PC-3 (cell line): ENCODE results near the gene CDH13. TPM values are rescaled to one million over a fixed set of nuclear protein-coding genes. Genes with fewer than 3 reads are reported as not detected.

Source experiments
- ATAC-seq: fragments of 200-7000 bp; cut with Tn5 transposase; 2 replicates; pipeline ENCODE4 v1.9.1; 2020; ENCODE audit warnings: mild to moderate bottlenecking, moderate library complexity
- BruUV-seq: library from RNA; stranded (reverse); fragments of 400-500 nt; replicated peaks from 2 replicates; lab custom pipeline; 2021; lab: Mats Ljungman, UMichigan
- CTCF ChIA-PET: fragments of 300-600 bp; sonication (Branson Sonifier 250); formaldehyde crosslinking; loops from one replicate; lab custom pipeline; 2022; ENCODE audit warnings: antibody characterized with exemption; lab: Charles Lee
- POLR2A ChIA-PET: fragments of 300-600 bp; sonication (Branson Sonifier 250); formaldehyde crosslinking; loops from one replicate; lab custom pipeline; 2022; ENCODE audit warnings: antibody characterized with exemption; ENCODE audit not compliant: unreplicated experiment; lab: Charles Lee
- DNase-seq: peaks from one replicate; pipeline ENCODE4 v3.0.0-alpha.2; 2015
- H2AFZ ChIP-seq: fragments of 300-600 bp; sonication (generic); 2 replicates; pipeline ENCODE4 v1.6.0; 2016; ENCODE audit warnings: antibody characterized with exemption, low read length
- H3F3A ChIP-seq: fragments of 300-600 bp; sonication (generic); one replicate; pipeline ENCODE4 v1.6.0; 2017; ENCODE audit warnings: antibody characterized with exemption, low read length, control low read depth, mild to moderate bottlenecking; ENCODE audit not compliant: unreplicated experiment
- H3K27ac ChIP-seq: fragments of 300-600 bp; sonication (generic); 2 replicates; pipeline ENCODE4 v1.5.1; 2016; ENCODE audit warnings: mild to moderate bottlenecking, low read length
- H3K27me3 ChIP-seq: fragments of 300-600 bp; sonication (generic); 2 replicates; pipeline ENCODE4 v1.6.1; 2016; ENCODE audit warnings: low read length, mixed read lengths
- H3K36me3 ChIP-seq: fragments of 300-600 bp; sonication (generic); 2 replicates; pipeline ENCODE4 v1.6.1; 2016; ENCODE audit warnings: low read depth, mixed run types, low read length, mixed read lengths
- H3K4me1 ChIP-seq: fragments of 300-600 bp; sonication (generic); 2 replicates; pipeline ENCODE4 v1.5.1; 2016; ENCODE audit warnings: low read length; ENCODE audit not compliant: insufficient read depth
- H3K4me2 ChIP-seq: fragments of 300-600 bp; sonication (generic); 2 replicates; pipeline ENCODE4 v1.6.0; 2016; ENCODE audit warnings: low read length
- H3K4me3 ChIP-seq: fragments of 300-600 bp; sonication (generic); 2 replicates; pipeline ENCODE4 v1.5.1; 2016; ENCODE audit warnings: mild to moderate bottlenecking, low read length, mixed read lengths
- H3K79me2 ChIP-seq: fragments of 300-600 bp; sonication (generic); 2 replicates; pipeline ENCODE4 v1.6.1; 2017; ENCODE audit warnings: low read length, mixed read lengths
- H3K9ac ChIP-seq: fragments of 300-600 bp; sonication (generic); 2 replicates; pipeline ENCODE4 v1.6.0; 2016; ENCODE audit warnings: mild to moderate bottlenecking, low read length
- H3K9me2 ChIP-seq: fragments of 300-600 bp; sonication (generic); replicated peaks from 2 replicates; pipeline ENCODE4 v1.6.1; 2016; ENCODE audit warnings: mixed run types, low read length, mixed read lengths
- H3K9me3 ChIP-seq: fragments of 300-600 bp; sonication (generic); 2 replicates; pipeline ENCODE4 v1.6.1; 2016; ENCODE audit warnings: low read length, mixed read lengths
- H4K20me1 ChIP-seq: fragments of 300-600 bp; sonication (generic); 2 replicates; pipeline ENCODE4 v1.6.1; 2016; ENCODE audit warnings: low read length, mixed read lengths
- CTCF ChIP-seq: fragments of 300-600 bp; sonication (generic); conservative IDR thresholded peaks from 2 replicates; pipeline ENCODE4 v1.5.1; 2017; ENCODE audit warnings: antibody characterized with exemption, low read depth, mild to moderate bottlenecking, low read length
- EZH2 ChIP-seq: fragments of 300-600 bp; sonication (generic); IDR thresholded peaks from one replicate; pipeline ENCODE4 v1.6.1; 2017; ENCODE audit warnings: antibody characterized with exemption, mild to moderate bottlenecking, low read length; ENCODE audit not compliant: unreplicated experiment
- EZH2phosphoT487 ChIP-seq: fragments of 300-600 bp; sonication (generic); IDR thresholded peaks from 2 replicates; pipeline ENCODE4 v1.6.1; 2018; ENCODE audit warnings: mild to moderate bottlenecking, antibody characterized with exemption, low read length, borderline replicate concordance
- intact Hi-C: fragments of 100-400 bp; cut with micrococcal nuclease; formaldehyde crosslinking; loops from 2 replicates; pipeline ENCODE4 v1.9.0; 2023
- total RNA-seq: library from RNA; depleted of rRNA; stranded (reverse); fragments of >200 nt; gene quantifications from 2 replicates; pipeline ENCODE4 v1.2.3, GENCODE V29; 2014

Gene CDH13
- total RNA-seq, 1 experiment from 2014 or later = 0.36 TPM

- DNase-seq = no peak
- no peak overlapping the region for H3K4me3 ChIP-seq
- intact Hi-C loops = no loop called here
Measured at GRCh38 chr16:83730812-83731211, 1104.0 kb downstream of the CDH13 start.

GRCh38 chr16:83732536-83732935, 1105.8 kb downstream of the CDH13 start:
- Histone ChIP-seq H3K27ac (no peak overlapping the region), H3K79me2 (no peaks in the 10 kb centered on the region), H3K4me1 (no peaks in the 10 kb centered on the region), H3K9me2 (no peaks in the 10 kb centered on the region), H3K27me3 (peaks cover 14% of the 10 kb centered on the region), H2AFZ (no peak overlapping the region), H3K4me3 (no peak overlapping the region), H3K36me3 (no peaks in the 10 kb centered on the region), H4K20me1 (no peaks in the 10 kb centered on the region), H3K4me2 (no peak overlapping the region), H3K9ac (no peak overlapping the region), H3F3A (no peaks in the 10 kb centered on the region), H3K9me3 (no peaks in the 10 kb centered on the region)
- ChIA-PET POLR2A (no interaction called here), CTCF (no interaction called here)
- ATAC-seq (no peak), DNase-seq (no peak)
- no peak for TF ChIP-seq EZH2
- no peak for TF ChIP-seq CTCF
- intact Hi-C loops = no loop called here
- no TSS peak for BruUV-seq

More at GRCh38 chr16:83730812-83731211, 1104.0 kb downstream of the CDH13 start:
- TF ChIP-seq EZH2 = no peak
- no peak overlapping the region for H3K27ac ChIP-seq
- no peak overlapping the region for H2AFZ ChIP-seq
- H4K20me1 ChIP-seq = no peaks in the 10 kb centered on the region
- H3K9me2 ChIP-seq = no peaks in the 10 kb centered on the region
- H3K9ac ChIP-seq = no peak overlapping the region
- no TSS peak for BruUV-seq
- ATAC-seq = no peak
- no peaks in the 10 kb centered on the region for H3K9me3 ChIP-seq
- H3K27me3 ChIP-seq = peaks cover 20% of the 10 kb centered on the region
- no peak overlapping the region for H3K4me2 ChIP-seq
- CTCF ChIA-PET = interaction anchor here (0.6 kb wide), 1 partner anchor 102 kb away, joined by 4 read pairs; no protein-coding TSS in a partner anchor
- no peaks in the 10 kb centered on the region for H3K79me2 ChIP-seq
- no peaks in the 10 kb centered on the region for H3K36me3 ChIP-seq
- H3K4me1 ChIP-seq = no peaks in the 10 kb centered on the region
- H3F3A ChIP-seq = no peaks in the 10 kb centered on the region
- POLR2A ChIA-PET = no interaction called here

- Histone ChIP-seq H3K9me3 (no peaks in the 10 kb centered on the region), H3K79me2 (no peaks in the 10 kb centered on the region), H3K36me3 (no peaks in the 10 kb centered on the region), H3K4me2 (no peak overlapping the region), H3K4me3 (no peak overlapping the region), H3K27ac (no peak overlapping the region), H3K27me3 (peaks cover 7% of the 10 kb centered on the region; the same call in 1 of the 2 replicates), H2AFZ (no peak overlapping the region), H4K20me1 (no peaks in the 10 kb centered on the region), H3K4me1 (no peaks in the 10 kb centered on the region), H3F3A (no peaks in the 10 kb centered on the region), H3K9me2 (no peaks in the 10 kb centered on the region), H3K9ac (no peak overlapping the region)
- intact Hi-C loops = no loop called here
- no TSS peak for BruUV-seq
- ChIA-PET CTCF (no interaction called here), POLR2A (no interaction called here)
- TF ChIP-seq EZH2 (no peak), CTCF (no peak), EZH2phosphoT487 (no peak)
- DNase-seq = no peak
- ATAC-seq = no peak
Measured at GRCh38 chr16:83733301-83733700, 1106.5 kb downstream of the CDH13 start.
